Measurements from ENCODE around the gene ANK2.

GRCh38 chr4:113236916-113237315 is 187.5 kb downstream of the ANK2 start:
- TF ChIP-seq CTCF (IDR thresholded peaks at IDR 0.05; ENCODE audit: insufficient read depth, low read length, poor library complexity, severe bottlenecking), result no peak
- TF ChIP-seq EZH2phosphoT487 (conservative IDR thresholded peaks at IDR 0.05; ENCODE audit: low read length), result no peak

Measured in SU-DHL-6 (cell line).